ENCODE measurements around the gene TAS2R60.
"Not testable (repeated sequence)": the region's sequence is repeated elsewhere in the genome, so short reads cannot be mapped to it uniquely, and the experiment has no call there.

The TAS2R60 gene

GRCh38 chr7:143420624-143421023 lies 22.6 kb upstream of the TAS2R60 start:
- not testable (repeated sequence) for H3K27me3 Mint-ChIP-seq; H3K27ac Mint-ChIP-seq; H3K4me3 Mint-ChIP-seq; H3K4me1 Mint-ChIP-seq (ENCODE audit: low read depth); H3K9me3 Mint-ChIP-seq; H3K36me3 Mint-ChIP-seq (ENCODE audit: low read depth)

- no peaks in the 10 kb centered on the region for H3K27me3 Mint-ChIP-seq
- no peaks in the 10 kb centered on the region for H3K36me3 Mint-ChIP-seq (ENCODE audit: low read depth)
Measured at GRCh38 chr7:143422033-143422432, 21.2 kb upstream of the TAS2R60 start.

DNA sequence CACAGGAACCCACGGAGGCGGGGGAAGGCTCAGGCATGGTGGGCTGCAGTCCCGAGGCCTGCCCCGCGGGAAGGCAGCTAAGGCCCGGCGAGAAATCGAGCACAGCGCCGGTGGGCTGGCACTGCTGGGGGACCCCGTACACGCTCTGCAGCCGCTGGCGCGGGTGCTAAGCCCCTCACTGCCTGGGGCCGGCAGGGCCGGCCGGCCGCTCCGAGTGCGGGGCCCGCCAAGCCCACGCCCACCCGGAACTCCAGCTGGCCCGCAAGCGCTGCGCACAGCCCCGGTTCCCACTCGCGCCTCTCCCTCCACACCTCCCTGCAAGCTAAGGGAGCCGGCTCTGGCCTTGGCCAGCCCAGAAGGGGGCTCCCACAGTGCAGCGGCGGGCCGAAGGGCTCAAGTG lies 18.8 kb upstream of the TAS2R60 start:
- H3K27me3 Mint-ChIP-seq; H3K4me1 Mint-ChIP-seq (ENCODE audit: low read depth): not testable (repeated sequence)

More at GRCh38 chr7:143422033-143422432, 21.2 kb upstream of the TAS2R60 start:
- Mint-ChIP-seq H3K4me3 (no peak overlapping the region), H3K9me3 (no peaks in the 10 kb centered on the region), H3K27ac (no peak overlapping the region), H3K4me1 (ENCODE audit: low read depth) (peaks cover 6% of the 10 kb centered on the region)

GRCh38 chr7:143426479-143427142 lies 16.6 kb upstream of the TAS2R60 start:
- no peaks in the 10 kb centered on the region for H3K27me3 Mint-ChIP-seq
- H3K9me3 Mint-ChIP-seq: no peaks in the 10 kb centered on the region
- H3K27ac Mint-ChIP-seq: no peak overlapping the region
- H3K36me3 Mint-ChIP-seq (ENCODE audit: low read depth): no peaks in the 10 kb centered on the region
- H3K4me1 Mint-ChIP-seq (ENCODE audit: low read depth): peaks cover 6% of the 10 kb centered on the region
- no peak overlapping the region for H3K4me3 Mint-ChIP-seq

More for the DNA sequence above, 18.8 kb upstream of the TAS2R60 start:
- not testable (repeated sequence) for H3K9me3 Mint-ChIP-seq; H3K27ac Mint-ChIP-seq; H3K4me3 Mint-ChIP-seq; H3K36me3 Mint-ChIP-seq (ENCODE audit: low read depth)

DNA sequence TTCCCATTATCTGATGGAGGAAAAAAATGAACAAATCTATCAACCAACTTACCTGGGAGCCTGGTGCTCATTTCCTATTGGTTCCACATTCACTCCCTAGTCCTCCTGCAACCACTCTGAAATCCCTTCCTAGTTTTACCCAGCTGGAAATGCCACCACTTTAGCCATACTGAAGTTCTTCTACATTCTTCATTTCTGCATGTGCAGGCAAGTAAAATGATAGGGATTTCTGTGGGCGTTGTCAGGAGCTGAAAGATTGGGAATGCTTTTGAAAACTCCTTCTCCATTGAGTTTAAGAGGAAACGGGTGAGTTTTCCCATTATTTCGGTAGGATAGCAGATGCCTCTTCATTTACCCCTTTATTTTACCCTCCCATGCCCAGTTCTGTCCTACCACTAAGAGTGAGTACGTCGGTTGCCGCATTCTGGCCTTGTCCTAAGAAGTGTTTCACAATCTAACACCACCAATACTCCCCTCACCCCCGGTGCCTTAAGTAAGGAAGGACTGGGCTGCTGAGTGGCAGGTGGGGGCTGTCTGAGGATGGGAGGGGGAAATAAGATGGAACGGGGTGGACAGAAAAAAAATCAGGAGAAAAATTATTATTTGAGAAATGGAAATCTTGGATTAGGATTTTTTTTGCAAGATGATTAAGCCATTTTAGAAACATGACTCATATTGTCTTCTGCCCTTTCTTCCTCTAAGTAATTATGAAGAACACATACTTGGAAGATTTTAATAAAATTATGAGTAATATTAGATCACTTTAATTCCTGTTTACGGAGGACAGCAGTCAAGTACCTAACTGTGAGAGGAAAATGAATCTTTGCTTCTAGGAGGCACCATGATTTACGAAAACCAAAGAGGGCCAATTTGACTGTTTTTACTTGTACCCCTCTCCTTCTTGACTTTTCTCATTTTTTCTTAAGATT lies 13.2 kb upstream of the TAS2R60 start:
- no peak overlapping the region for H3K27ac Mint-ChIP-seq

GRCh38 chr7:143431109-143431508 lies 12.1 kb upstream of the TAS2R60 start:
- H3K27ac Mint-ChIP-seq: no peak overlapping the region
- H3K4me3 Mint-ChIP-seq: no peak overlapping the region
- H3K4me1 Mint-ChIP-seq (ENCODE audit: low read depth): peaks cover 6% of the 10 kb centered on the region
- no peaks in the 10 kb centered on the region for H3K27me3 Mint-ChIP-seq
- H3K36me3 Mint-ChIP-seq (ENCODE audit: low read depth): no peaks in the 10 kb centered on the region
- no peaks in the 10 kb centered on the region for H3K9me3 Mint-ChIP-seq

More for the DNA sequence above, 13.2 kb upstream of the TAS2R60 start:
- H3K4me3 Mint-ChIP-seq: no peak overlapping the region
- no peaks in the 10 kb centered on the region for H3K27me3 Mint-ChIP-seq
- H3K36me3 Mint-ChIP-seq (ENCODE audit: low read depth): no peaks in the 10 kb centered on the region
- no peaks in the 10 kb centered on the region for H3K9me3 Mint-ChIP-seq
- H3K4me1 Mint-ChIP-seq (ENCODE audit: low read depth): peaks cover 6% of the 10 kb centered on the region

DNA sequence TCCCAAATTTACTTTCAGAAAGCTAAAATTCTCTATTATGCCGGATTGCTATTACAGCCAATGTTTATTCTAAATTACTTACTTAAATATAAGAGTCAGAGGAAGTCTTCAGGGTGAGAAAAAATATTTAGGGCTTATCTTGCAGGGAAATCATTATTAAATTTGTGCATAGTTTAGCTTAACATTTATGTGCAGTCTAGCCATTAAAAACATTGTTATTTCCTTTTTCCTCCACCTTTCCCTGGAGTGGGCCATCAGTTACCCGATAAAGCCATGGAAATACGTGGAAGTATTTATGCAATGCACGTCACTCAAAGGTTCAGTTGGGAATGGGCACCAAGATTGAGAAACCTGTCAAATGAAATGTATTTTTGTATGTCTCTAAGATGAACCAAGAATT lies 9.5 kb upstream of the TAS2R60 start:
- Mint-ChIP-seq H3K27me3 (no peaks in the 10 kb centered on the region), H3K4me1 (ENCODE audit: low read depth) (peaks cover 21% of the 10 kb centered on the region), H3K9me3 (no peaks in the 10 kb centered on the region), H3K4me3 (no peak overlapping the region), H3K36me3 (ENCODE audit: low read depth) (no peaks in the 10 kb centered on the region), H3K27ac (no peak overlapping the region)

DNA sequence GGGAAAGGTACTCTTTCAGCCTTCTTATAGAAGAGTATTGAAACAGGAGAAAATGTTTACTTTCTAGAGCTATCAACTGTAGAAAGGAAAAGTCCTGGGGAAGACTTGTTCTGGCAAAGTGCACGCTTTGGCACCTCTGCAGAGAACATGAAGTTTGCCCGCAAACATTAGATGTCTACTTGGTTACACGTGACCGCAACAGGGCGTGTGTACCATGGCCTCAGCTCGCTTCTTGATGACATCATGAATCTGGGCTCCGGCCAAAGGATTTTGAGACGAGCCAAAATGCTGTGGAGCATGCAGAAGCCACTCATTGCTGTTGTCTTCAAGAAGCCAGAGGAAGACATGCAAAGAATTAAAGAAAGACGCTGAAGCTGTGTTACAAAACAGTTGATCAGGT lies 8.6 kb upstream of the TAS2R60 start:
- Mint-ChIP-seq H3K27ac (no peak overlapping the region), H3K9me3 (no peaks in the 10 kb centered on the region), H3K4me1 (ENCODE audit: low read depth) (peaks cover 22% of the 10 kb centered on the region), H3K4me3 (no peak overlapping the region), H3K27me3 (no peaks in the 10 kb centered on the region), H3K36me3 (ENCODE audit: low read depth) (no peaks in the 10 kb centered on the region)

- Mint-ChIP-seq H3K27me3 (no peaks in the 10 kb centered on the region), H3K9me3 (no peaks in the 10 kb centered on the region), H3K27ac (no peak overlapping the region), H3K36me3 (ENCODE audit: low read depth) (no peaks in the 10 kb centered on the region), H3K4me1 (ENCODE audit: low read depth) (peaks cover 22% of the 10 kb centered on the region), H3K4me3 (no peak overlapping the region)
Measured at GRCh38 chr7:143435266-143435665, 8.0 kb upstream of the TAS2R60 start.

- Mint-ChIP-seq H3K27me3 (no peaks in the 10 kb centered on the region), H3K9me3 (no peaks in the 10 kb centered on the region), H3K4me1 (ENCODE audit: low read depth) (peaks cover 22% of the 10 kb centered on the region), H3K4me3 (no peak overlapping the region), H3K36me3 (ENCODE audit: low read depth) (no peaks in the 10 kb centered on the region), H3K27ac (no peak overlapping the region)
Measured at GRCh38 chr7:143436325-143436946, 6.8 kb upstream of the TAS2R60 start.

DNA sequence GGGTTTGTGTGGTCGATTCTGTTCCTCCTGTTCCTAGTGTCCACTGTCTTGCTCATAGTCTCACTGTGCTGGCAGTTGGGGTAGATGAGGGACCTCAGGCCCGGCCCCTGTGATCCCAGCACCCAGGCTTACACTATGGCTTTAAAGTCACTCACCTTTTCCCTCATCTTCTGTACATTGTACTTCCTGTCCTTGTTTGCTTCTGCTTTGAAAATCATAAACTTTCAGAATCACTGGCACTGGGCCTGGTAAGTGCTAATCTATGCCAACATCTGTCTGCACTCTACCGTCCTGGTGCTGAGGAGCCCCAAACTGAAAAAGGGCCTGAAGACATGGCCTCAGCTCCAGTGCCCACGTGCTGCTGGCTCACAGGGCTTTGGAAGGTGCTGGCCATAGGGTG lies 5.7 kb upstream of the TAS2R60 start:
- no peaks in the 10 kb centered on the region for H3K27me3 Mint-ChIP-seq
- H3K9me3 Mint-ChIP-seq: no peaks in the 10 kb centered on the region
- H3K4me1 Mint-ChIP-seq (ENCODE audit: low read depth): peaks cover 22% of the 10 kb centered on the region
- H3K36me3 Mint-ChIP-seq (ENCODE audit: low read depth): no peaks in the 10 kb centered on the region
- H3K4me3 Mint-ChIP-seq: no peak overlapping the region
- peak overlapping the region; percentile 64 for H3K27ac Mint-ChIP-seq

GRCh38 chr7:143439866-143440265 lies 3.4 kb upstream of the TAS2R60 start:
- no peaks in the 10 kb centered on the region for H3K9me3 Mint-ChIP-seq
- H3K36me3 Mint-ChIP-seq (ENCODE audit: low read depth): no peaks in the 10 kb centered on the region
- H3K27me3 Mint-ChIP-seq: no peaks in the 10 kb centered on the region
- peaks cover 22% of the 10 kb centered on the region for H3K4me1 Mint-ChIP-seq (ENCODE audit: low read depth)
- H3K4me3 Mint-ChIP-seq: no peak overlapping the region
- H3K27ac Mint-ChIP-seq: no peak overlapping the region

GRCh38 chr7:143444063-143444782 lies 970 bp downstream of the TAS2R60 start:
- H3K27ac Mint-ChIP-seq: no peak overlapping the region
- H3K27me3 Mint-ChIP-seq: no peaks in the 10 kb centered on the region
- no peaks in the 10 kb centered on the region for H3K36me3 Mint-ChIP-seq (ENCODE audit: low read depth)
- H3K4me1 Mint-ChIP-seq (ENCODE audit: low read depth): no peaks in the 10 kb centered on the region
- H3K4me3 Mint-ChIP-seq: no peak overlapping the region
- H3K9me3 Mint-ChIP-seq: no peaks in the 10 kb centered on the region

DNA sequence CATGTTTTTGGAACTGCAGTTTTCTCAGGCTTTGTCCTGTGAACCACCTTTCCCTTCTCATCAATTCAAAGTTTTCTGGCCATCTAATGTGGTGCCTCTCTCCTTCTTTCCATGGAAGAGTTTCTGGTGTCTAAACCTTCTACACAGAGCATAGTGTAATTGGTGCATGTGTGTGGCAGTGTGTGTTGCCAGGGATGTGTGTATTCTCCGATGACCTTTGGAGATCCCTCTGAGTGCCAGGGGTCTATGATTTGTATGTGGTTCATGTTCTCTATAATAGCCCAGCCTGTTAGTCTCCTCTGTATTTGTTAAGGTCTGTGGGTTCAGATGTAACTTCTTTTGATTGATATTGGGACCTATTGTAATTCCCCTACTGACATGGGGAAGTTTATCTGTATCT lies 1.5 kb downstream of the TAS2R60 start:
- H3K9me3 Mint-ChIP-seq: no peaks in the 10 kb centered on the region
- H3K27me3 Mint-ChIP-seq: no peaks in the 10 kb centered on the region
- no peaks in the 10 kb centered on the region for H3K4me1 Mint-ChIP-seq (ENCODE audit: low read depth)
- H3K4me3 Mint-ChIP-seq: no peak overlapping the region
- no peak overlapping the region for H3K27ac Mint-ChIP-seq
- H3K36me3 Mint-ChIP-seq (ENCODE audit: low read depth): no peaks in the 10 kb centered on the region

- H3K4me1 Mint-ChIP-seq (ENCODE audit: low read depth): no peaks in the 10 kb centered on the region
- no peaks in the 10 kb centered on the region for H3K27me3 Mint-ChIP-seq
- no peaks in the 10 kb centered on the region for H3K9me3 Mint-ChIP-seq
- no peak overlapping the region for H3K4me3 Mint-ChIP-seq
- H3K27ac Mint-ChIP-seq: no peak overlapping the region
- no peaks in the 10 kb centered on the region for H3K36me3 Mint-ChIP-seq (ENCODE audit: low read depth)
Measured at GRCh38 chr7:143447466-143447865, 4.2 kb downstream of the TAS2R60 start.

Measured in stimulated activated naive CD8-positive, alpha-beta T cell treated with anti-CD3 and anti-CD28 coated beads, Interleukin-15, Interleukin-2, amounts not matched to agents 100 ng/mL and 50 ng/mL, for 24 hours (primary cell).